Endodermal cell (in vitro differentiated cells): ENCODE measurements around the gene GCAT. TPM values are rescaled to one million over a fixed set of nuclear protein-coding genes. Genes with fewer than 3 reads are reported as not detected.

Source experiments
- DNase-seq: peaks from one replicate; pipeline ENCODE4 v3.0.0-alpha.2; 2017
- H3K27ac ChIP-seq: 2 replicates; pipeline ENCODE4 v1.5.1; 2013; ENCODE audit warnings: mild to moderate bottlenecking, low read depth, low read length, moderate library complexity
- H3K27me3 ChIP-seq: 2 replicates; pipeline ENCODE4 v1.6.1; 2013; ENCODE audit warnings: mild to moderate bottlenecking, low read length, moderate library complexity; ENCODE audit not compliant: insufficient read depth, control insufficient read depth, poor library complexity, severe bottlenecking
- H3K36me3 ChIP-seq: 2 replicates; pipeline ENCODE4 v1.7.0; 2013; ENCODE audit warnings: mild to moderate bottlenecking, low read length, moderate library complexity; ENCODE audit not compliant: control insufficient read depth, insufficient read depth
- H3K4me1 ChIP-seq: one replicate; pipeline ENCODE4 v1.7.0; 2013; ENCODE audit warnings: low read length; ENCODE audit not compliant: control insufficient read depth, insufficient read depth
- H3K4me3 ChIP-seq: 2 replicates; pipeline ENCODE4 v1.5.1; 2013; ENCODE audit warnings: mild to moderate bottlenecking, low read length, moderate library complexity
- H3K9ac ChIP-seq: 2 replicates; pipeline ENCODE4 v1.6.1; 2013; ENCODE audit warnings: mild to moderate bottlenecking, low read length, moderate library complexity; ENCODE audit not compliant: poor library complexity, severe bottlenecking; ENCODE audit errors: extremely low read depth
- H3K9me3 ChIP-seq: 2 replicates; pipeline ENCODE4 v1.6.1; 2013; ENCODE audit warnings: mild to moderate bottlenecking, low read length, moderate library complexity; ENCODE audit not compliant: control insufficient read depth
- H3K27ac Mint-ChIP-seq: 2 replicates; pipeline ENCODE4 v1.8.0; 2020; ENCODE audit warnings: mixed read lengths
- H3K27me3 Mint-ChIP-seq: 2 replicates; pipeline ENCODE4 v1.8.0; 2021; ENCODE audit warnings: mild to moderate bottlenecking, mixed read lengths; ENCODE audit not compliant: insufficient read depth
- H3K36me3 Mint-ChIP-seq: 2 replicates; pipeline ENCODE4 v1.8.0; 2020; ENCODE audit warnings: low read depth, mixed read lengths
- H3K4me1 Mint-ChIP-seq: 2 replicates; pipeline ENCODE4 v1.8.0; 2020; ENCODE audit warnings: mixed read lengths
- H3K4me3 Mint-ChIP-seq: 2 replicates; pipeline ENCODE4 v1.8.0; 2020; ENCODE audit warnings: mild to moderate bottlenecking, moderate library complexity, mixed read lengths
- H3K9me3 Mint-ChIP-seq: 2 replicates; pipeline ENCODE4 v1.8.0; 2020; ENCODE audit warnings: mild to moderate bottlenecking, mixed read lengths
- CTCF ChIP-seq: fragments of 200-600 bp; sonication (generic); conservative IDR thresholded peaks from 2 replicates; pipeline ENCODE4 v1.5.0; 2021; ENCODE audit warnings: antibody characterized with exemption, mild to moderate bottlenecking
- WGBS, 2 experiments: methylation state at CpG; one replicate each; pipeline versions ENCODE4 v1.1.5 to v1.1.7; 2013; ENCODE audit warnings: missing lambda C conversion rate in 2 of 2, mixed read lengths in 1 of 2; ENCODE audit not compliant: insufficient coverage in 1 of 2, insufficient read length in 1 of 2; 5-methylcytosine and 5-hydroxymethylcytosine counted together
- total RNA-seq, 2 donors: library from RNA; stranded (reverse); fragmentation: NEBNext Ultra II Directional in 1 of 2; extraction: Animal tissue kit (Norgen Biotek cat#: 25700) in 1 of 2; gene quantifications; 2 replicates in 1 of 2; 3 replicates in 1 of 2; pipeline ENCODE4 v1.2.1, GENCODE V29; 2021

Gene GCAT
- total RNA-seq, 2 donors from 2014 or later: 22.2 to 26.2 TPM

GRCh38 chr22:37832022-37832857 lies 24.5 kb downstream of the GCAT start:
- TF ChIP-seq CTCF: no peak
- Mint-ChIP-seq H3K9me3 (no peaks in the 10 kb centered on the region), H3K4me3 (no peak overlapping the region), H3K36me3 (peaks cover 34% of the 10 kb centered on the region), H3K4me1 (no peaks in the 10 kb centered on the region), H3K27ac (no peak overlapping the region), H3K27me3 (no peaks in the 10 kb centered on the region)
- H3K9ac ChIP-seq: no peak overlapping the region
- H3K27ac ChIP-seq: no peak overlapping the region
- WGBS, 2 experiments: 92 to 97% methylated on average over 7 to 16 of the region's 16 CpGs
- DNase-seq: no peak
- H3K36me3 ChIP-seq: peaks cover 44% of the 10 kb centered on the region
- H3K9me3 ChIP-seq: no peaks in the 10 kb centered on the region
- H3K4me3 ChIP-seq: no peak overlapping the region
- no peaks in the 10 kb centered on the region for H3K27me3 ChIP-seq
- H3K4me1 ChIP-seq: no peaks in the 10 kb centered on the region

GRCh38 chr22:37842015-37842793 lies 34.5 kb downstream of the GCAT start:
- H3K4me1 Mint-ChIP-seq: no peaks in the 10 kb centered on the region
- no peak overlapping the region for H3K4me3 ChIP-seq
- H3K36me3 ChIP-seq: peaks cover 13% of the 10 kb centered on the region
- no peak overlapping the region for H3K27ac Mint-ChIP-seq
- H3K9me3 ChIP-seq: peaks cover 7% of the 10 kb centered on the region
- no peak for DNase-seq
- H3K27ac ChIP-seq: no peak overlapping the region
- no peak overlapping the region for H3K9ac ChIP-seq
- no peak for TF ChIP-seq CTCF
- H3K4me1 ChIP-seq: no peaks in the 10 kb centered on the region
- no peaks in the 10 kb centered on the region for H3K27me3 ChIP-seq
- H3K4me3 Mint-ChIP-seq: peak overlapping the region; percentile 77
- peaks cover 2% of the 10 kb centered on the region for H3K27me3 Mint-ChIP-seq
- H3K36me3 Mint-ChIP-seq: peaks cover 17% of the 10 kb centered on the region
- H3K9me3 Mint-ChIP-seq: peaks cover 8% of the 10 kb centered on the region
- 96 to 97% methylated on average over 9 to 10 of the region's 10 CpGs for WGBS, 2 experiments

GRCh38 chr22:37843741-37844089 lies 36.0 kb downstream of the GCAT start:
- peaks cover 6% of the 10 kb centered on the region for H3K36me3 ChIP-seq
- no peak for DNase-seq
- peak overlapping the region; percentile 95 for H3K27ac ChIP-seq
- H3K4me1 ChIP-seq: no peaks in the 10 kb centered on the region
- H3K9ac ChIP-seq: peak overlapping the region; percentile 66
- Mint-ChIP-seq H3K4me1 (no peaks in the 10 kb centered on the region), H3K27ac (peak overlapping the region; percentile 68), H3K27me3 (peaks cover 2% of the 10 kb centered on the region), H3K9me3 (peaks cover 8% of the 10 kb centered on the region), H3K4me3 (peak overlapping the region; percentile 77), H3K36me3 (peaks cover 12% of the 10 kb centered on the region)
- peaks cover 7% of the 10 kb centered on the region for H3K9me3 ChIP-seq
- H3K27me3 ChIP-seq: no peaks in the 10 kb centered on the region
- TF ChIP-seq CTCF: no peak
- peak overlapping the region; percentile 95 for H3K4me3 ChIP-seq
- WGBS, 2 experiments: 0% methylated on average over 18 to 46 of the region's 46 CpGs
